Neural cell (in vitro differentiated cells): ENCODE results near the gene ITGB6. TPM values are rescaled to one million over a fixed set of nuclear protein-coding genes. Genes with fewer than 3 reads are reported as not detected.

ENCODE experiments used
- H2AFZ ChIP-seq: fragments of 200-600, 300-800 bp; sonication (generic), shearing (Covaris generic); 2 replicates; pipeline ENCODE4 v1.6.0; 2014; ENCODE audit warnings: low read depth, mild to moderate bottlenecking, antibody characterized with exemption, low read length, moderate library complexity
- H3F3A ChIP-seq: fragments of 200-600 bp; shearing (Covaris generic); 2 replicates; pipeline ENCODE4 v1.6.1; 2016; ENCODE audit warnings: mild to moderate bottlenecking, moderate library complexity, mixed read lengths, antibody characterized with exemption, low read length; ENCODE audit not compliant: insufficient read depth, poor library complexity, severe bottlenecking
- H3K27ac ChIP-seq: fragments of 200-600, 300-800 bp; sonication (generic), shearing (Covaris generic); 2 replicates; pipeline ENCODE4 v1.5.1; 2014; ENCODE audit warnings: mild to moderate bottlenecking, low read length, moderate library complexity
- H3K27me3 ChIP-seq: fragments of 300-800, 200-600 bp; sonication (generic), shearing (Covaris generic); 2 replicates; pipeline ENCODE4 v1.6.0; 2014; ENCODE audit warnings: mild to moderate bottlenecking, low read depth, low read length, moderate library complexity; ENCODE audit not compliant: insufficient read depth
- H3K36me3 ChIP-seq: fragments of 300-800, 200-600 bp; sonication (generic), shearing (Covaris generic); 2 replicates; pipeline ENCODE4 v1.5.1; 2014; ENCODE audit warnings: mild to moderate bottlenecking, antibody characterized with exemption, low read length, moderate library complexity; ENCODE audit not compliant: insufficient read depth
- H3K4me2 ChIP-seq: fragments of 300-800, 200-600 bp; sonication (generic), shearing (Covaris generic); 2 replicates; pipeline ENCODE4 v1.6.0; 2014; ENCODE audit warnings: mild to moderate bottlenecking, low read length
- H3K4me3 ChIP-seq: fragments of 300-800, 200-600 bp; sonication (generic), shearing (Covaris generic); 2 replicates; pipeline ENCODE4 v1.5.1; 2014; ENCODE audit warnings: mild to moderate bottlenecking, low read length, moderate library complexity
- H3K79me2 ChIP-seq: fragments of 200-600 bp; shearing (Covaris generic); replicated peaks from 2 replicates; pipeline ENCODE4 v1.6.0; 2014; ENCODE audit warnings: mild to moderate bottlenecking, low read length, moderate library complexity; ENCODE audit not compliant: insufficient read depth
- H3K9ac ChIP-seq: fragments of 300-800, 200-600 bp; sonication (generic), shearing (Covaris generic); 2 replicates; pipeline ENCODE4 v1.6.1; 2016; ENCODE audit warnings: mild to moderate bottlenecking, low read length, mixed read lengths
- H3K9me2 ChIP-seq: fragments of 200-600 bp; shearing (Covaris generic); 2 replicates; pipeline ENCODE4 v1.6.1; 2016; ENCODE audit warnings: mild to moderate bottlenecking, low read length, mixed read lengths; ENCODE audit not compliant: insufficient read depth
- H3K9me3 ChIP-seq: fragments of 200-600, 300-800 bp; sonication (generic), shearing (Covaris generic); 2 replicates; pipeline ENCODE4 v1.6.1; 2016; ENCODE audit warnings: mild to moderate bottlenecking, mixed run types, low read length, moderate library complexity, mixed read lengths
- H4K20me1 ChIP-seq: fragments of 200-600 bp; shearing (Covaris generic); 2 replicates; pipeline ENCODE4 v1.6.1; 2016; ENCODE audit warnings: mild to moderate bottlenecking, mixed run types; ENCODE audit not compliant: insufficient read depth
- REST ChIP-seq: IDR thresholded peaks from 2 replicates; pipeline ENCODE4 v1.6.1; 2012; ENCODE audit warnings: borderline replicate concordance
- polyA plus RNA-seq: library from polyadenylated mRNA; depleted of rRNA; stranded (reverse); fragments of >200 nt; gene quantifications from 2 replicates; pipeline ENCODE4 v1.2.3, GENCODE V29; 2014

Gene ITGB6
- polyA plus RNA-seq, 1 donor from 2014 or later = 8.3 TPM

- no peak overlapping the region for H3K4me2 ChIP-seq
- no peak for TF ChIP-seq REST
- H3K9me3 ChIP-seq = no peaks in the 10 kb centered on the region
- no peak overlapping the region for H2AFZ ChIP-seq
- H3K9ac ChIP-seq = no peak overlapping the region
- no peaks in the 10 kb centered on the region for H3K36me3 ChIP-seq
- no peaks in the 10 kb centered on the region for H3F3A ChIP-seq
- H3K4me3 ChIP-seq = no peak overlapping the region
- no peaks in the 10 kb centered on the region for H3K79me2 ChIP-seq
- no peaks in the 10 kb centered on the region for H3K9me2 ChIP-seq
- H4K20me1 ChIP-seq = no peaks in the 10 kb centered on the region
- H3K27me3 ChIP-seq = no peaks in the 10 kb centered on the region
- no peak overlapping the region for H3K27ac ChIP-seq
Observed at GRCh38 chr2:160050147-160050546, 149.9 kb downstream of the ITGB6 start.

Other genes starting within 250 kb of the ITGB6 start
- gene PLA2R1, start 137.7 kb downstream of the ITGB6 start, polyA plus RNA-seq = 0.69 and 0.94 TPM in 2 replicates